HG03139 (cell line): ENCODE measurements around the gene RAI1.

ENCODE experiments used
- ATAC-seq: cut with Tn5 transposase; IDR thresholded peaks from one replicate; pipeline ENCODE4 v1.9.1; 2021; ENCODE audit not compliant: unreplicated experiment

Gene RAI1

DNA sequence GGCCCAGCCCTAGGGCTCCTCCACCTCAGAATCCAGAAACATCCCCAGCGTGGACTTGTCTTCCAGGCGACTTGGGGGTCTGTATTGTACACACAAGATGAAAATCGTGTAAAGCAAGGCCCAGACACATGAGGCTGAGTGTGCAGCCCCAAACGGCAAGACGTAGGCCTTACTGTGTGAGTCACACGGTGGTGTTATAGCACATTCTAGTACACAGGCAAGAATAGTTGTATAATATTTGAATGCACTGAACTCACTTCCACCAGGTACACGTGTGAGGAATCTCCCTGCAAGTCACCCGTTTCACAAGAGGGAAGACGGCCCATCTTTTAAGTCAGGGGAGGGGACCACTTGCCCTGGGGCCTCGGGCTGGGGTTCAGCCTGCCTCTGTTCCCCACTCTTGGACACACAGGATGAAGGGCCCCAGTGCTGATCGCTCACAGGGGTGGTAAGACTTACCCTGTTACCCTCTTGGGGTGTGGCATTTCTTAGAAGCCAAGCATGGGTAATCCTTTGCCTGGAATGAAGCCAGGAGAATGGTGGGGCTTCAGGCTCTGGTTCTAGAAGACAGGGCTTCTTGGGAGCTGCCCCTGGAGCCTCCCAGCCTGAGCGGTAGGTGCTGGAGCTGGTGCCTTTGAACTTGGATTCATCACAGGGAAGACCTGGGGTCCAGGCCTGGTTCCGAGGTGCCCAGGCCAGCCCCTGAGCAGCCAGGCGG is 84.3 kb downstream of the RAI1 start:
- ATAC-seq: no peak

DNA sequence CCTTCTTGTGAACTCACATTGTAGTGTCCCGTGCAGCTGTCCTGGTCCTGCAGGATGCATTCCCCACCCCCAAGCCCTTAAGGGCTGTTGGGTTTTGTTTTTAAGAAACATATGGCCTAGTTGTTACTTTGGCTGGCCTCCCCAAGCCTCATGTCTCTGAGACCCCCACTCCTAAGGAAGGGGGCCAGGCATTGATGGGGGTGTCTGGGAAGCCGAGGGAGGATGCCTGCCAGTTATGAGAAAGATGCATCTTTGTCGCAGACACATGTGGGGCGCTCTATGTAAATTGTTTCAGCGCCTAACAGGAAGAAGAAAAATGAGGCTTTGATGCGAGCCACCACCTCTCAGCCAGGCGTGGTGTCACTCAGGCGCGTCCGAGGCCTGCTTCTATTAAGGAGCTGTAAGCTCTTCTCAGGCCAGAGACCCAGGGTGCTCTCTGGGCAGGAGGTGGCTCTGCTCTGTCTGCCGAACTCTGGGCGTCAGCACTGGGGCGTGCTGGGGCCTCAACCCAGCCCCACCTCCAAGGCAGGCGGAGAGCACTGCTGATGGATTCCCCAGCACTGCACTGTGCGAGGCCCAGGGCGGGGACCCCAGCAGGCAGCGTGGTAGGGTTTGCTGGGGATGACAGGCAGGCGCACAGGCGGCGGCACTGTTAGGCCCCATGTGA is 85.0 kb downstream of the RAI1 start:
- peak; percentile 57 for ATAC-seq

DNA sequence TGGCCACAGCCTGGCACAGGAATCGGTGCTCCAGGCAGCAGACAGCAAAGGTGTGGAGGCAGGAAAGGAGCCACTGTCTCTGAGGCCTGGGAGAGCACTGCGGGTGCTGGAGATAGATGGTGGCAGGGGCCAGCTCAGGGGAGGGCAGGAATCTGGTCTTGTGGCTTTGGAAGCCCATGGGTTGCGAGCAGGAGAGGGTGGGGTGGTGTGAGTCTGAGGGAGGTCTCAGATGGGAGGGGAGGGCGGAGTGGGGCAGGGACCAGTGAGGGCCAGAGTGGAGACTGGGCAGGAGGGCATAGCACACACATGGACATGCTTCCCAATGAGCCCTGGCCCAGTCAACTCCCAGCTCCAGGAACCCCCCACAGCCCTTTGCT is 85.5 kb downstream of the RAI1 start:
- no peak for ATAC-seq

DNA sequence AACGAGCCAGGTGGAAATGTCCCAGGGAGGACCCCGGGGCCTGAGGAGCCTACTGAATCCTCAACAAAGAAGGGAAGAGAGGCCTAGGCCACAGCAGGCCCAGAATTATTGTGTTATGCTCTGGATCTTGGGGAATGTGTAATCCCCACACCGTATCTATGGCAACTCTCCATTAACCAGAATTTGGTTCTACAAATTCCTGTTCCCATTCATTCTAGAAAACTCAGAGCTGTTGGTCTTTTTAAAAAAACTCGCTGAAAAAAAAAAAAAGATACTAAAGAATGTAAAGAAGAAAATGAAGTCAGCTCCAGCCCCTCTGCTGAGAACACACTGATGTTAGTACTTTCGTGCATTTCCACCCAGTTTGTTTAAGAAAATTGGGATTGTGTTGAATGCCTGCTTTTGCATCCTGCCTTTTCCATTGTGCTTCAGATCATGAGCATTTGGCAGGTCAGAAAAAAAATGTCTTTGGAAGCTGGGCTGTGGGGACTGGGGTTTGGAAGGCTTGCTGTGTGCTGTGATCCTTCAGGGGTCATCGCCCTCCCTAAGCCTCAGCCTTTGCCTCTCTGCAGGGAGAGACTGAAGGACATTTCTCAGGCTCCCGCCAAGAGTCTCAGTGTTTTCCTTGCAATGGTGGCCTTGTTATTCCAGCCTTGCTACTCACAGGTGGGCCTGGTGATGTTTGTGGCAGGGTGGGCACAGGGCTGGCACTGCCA is 86.1 kb downstream of the RAI1 start:
- no peak for ATAC-seq

DNA sequence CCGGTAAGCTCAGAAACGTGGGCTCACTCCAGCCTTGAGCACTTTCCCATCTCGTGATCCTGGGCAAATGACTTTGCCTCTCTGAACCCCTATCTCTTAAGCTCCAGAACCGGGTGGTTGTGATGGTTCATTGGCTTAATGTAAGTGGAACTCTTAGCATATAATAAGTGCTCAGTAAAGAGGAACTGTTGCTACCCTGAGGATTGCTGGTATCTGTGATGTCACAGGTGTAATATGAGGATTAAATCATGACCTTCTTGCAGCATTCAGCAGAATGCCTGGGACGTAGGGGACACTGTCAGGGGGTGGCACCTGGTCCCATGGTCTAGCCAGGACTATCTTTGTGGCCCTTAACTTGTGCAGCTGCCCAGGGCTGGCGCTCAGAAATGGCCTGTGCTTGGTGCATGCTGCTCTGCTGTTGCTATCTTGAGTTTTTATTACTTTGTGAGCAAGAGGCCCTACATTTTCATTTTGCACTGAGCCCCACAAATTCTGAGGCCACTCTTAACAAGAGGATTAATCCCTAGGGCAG is 86.7 kb downstream of the RAI1 start:
- no peak for ATAC-seq

DNA sequence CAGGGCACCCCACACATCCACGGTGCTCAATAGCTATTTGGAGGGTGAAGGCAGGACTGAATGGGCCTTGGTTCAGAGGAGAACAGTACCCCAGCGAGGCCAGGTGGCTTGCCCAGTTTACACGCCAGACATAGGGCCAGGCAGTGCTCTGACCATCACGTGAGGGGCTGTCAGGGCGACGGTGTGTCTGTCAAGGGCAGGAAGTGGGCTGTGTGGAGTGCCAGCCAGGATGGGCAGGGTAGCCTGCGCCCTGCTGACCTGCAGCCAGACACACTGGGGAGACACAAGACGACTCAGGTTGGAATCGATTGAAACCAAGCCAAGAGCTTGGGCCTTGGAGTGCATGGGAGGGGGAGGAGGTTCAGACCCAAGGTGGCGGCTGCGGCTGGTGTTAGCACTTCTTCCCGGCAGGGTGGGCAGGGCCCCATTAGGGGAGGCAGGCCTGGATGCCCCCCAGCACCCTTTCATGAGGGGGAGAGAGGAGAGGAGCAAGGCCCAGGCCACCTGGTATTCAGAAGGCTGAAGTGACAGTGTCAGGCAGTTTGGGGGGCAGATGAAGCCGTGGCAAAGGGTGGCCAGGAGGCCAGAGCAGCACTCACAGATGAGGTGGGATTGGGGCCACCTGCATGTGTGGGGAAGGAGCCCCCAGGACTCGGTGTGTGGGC is 87.3 kb downstream of the RAI1 start:
- no peak for ATAC-seq

DNA sequence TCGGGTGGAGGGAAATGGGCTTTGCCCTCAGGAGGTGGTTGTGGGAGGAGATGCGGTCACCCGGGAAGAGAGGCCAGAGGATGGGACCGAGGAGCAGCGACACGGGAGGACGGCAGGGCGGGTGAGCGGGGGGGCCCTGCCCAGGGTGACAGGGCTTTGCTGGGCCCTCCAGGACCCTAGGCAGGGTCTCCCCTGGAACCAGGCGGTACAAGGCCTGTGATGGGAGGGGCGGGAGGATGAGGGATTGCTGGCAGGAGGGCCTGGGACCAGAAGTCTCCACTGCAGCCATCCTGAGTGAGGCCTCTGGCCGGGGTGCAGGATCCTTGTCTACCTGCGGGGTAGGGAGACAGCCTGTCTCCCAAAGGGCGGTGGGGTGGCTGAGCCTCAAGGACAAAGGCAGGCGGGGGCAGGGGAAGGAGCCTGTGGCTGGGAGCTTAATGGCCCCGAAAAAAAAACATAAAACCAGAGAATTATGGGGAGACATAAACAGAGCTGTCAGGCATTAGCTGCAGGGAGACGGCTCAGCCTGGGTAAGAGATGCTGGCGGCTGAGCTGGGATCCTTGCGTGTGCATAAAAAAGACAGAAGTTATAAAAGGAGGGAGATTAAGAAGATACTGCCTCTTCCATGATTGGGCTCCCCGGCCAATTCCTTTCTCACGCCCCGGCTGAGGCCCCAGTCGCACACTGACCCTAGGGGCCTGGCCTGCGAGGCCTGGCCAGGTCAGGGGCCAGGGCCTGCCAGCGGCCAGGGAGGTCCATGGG is 88.8 kb downstream of the RAI1 start:
- no peak for ATAC-seq

DNA sequence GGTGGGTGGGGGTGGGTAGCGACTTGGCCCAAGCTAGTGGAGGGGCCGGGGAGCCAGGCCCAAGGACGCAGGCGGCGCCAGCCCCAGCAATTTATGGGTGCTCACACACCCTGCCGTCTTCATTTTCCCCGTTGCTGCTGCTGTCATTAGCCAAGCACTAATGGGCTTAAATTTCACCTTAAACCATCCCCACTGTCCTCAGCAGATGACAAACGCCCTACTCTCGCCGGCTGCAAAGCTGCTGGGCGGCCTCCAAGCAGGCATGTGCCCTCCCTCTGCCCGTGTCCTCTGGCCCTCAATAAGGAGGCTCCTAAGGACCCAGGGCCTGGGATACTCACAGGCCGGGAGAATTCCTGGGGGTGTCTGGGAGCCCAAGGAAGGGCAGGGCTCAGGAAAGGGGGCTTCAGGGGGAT is 89.4 kb downstream of the RAI1 start:
- no peak for ATAC-seq

DNA sequence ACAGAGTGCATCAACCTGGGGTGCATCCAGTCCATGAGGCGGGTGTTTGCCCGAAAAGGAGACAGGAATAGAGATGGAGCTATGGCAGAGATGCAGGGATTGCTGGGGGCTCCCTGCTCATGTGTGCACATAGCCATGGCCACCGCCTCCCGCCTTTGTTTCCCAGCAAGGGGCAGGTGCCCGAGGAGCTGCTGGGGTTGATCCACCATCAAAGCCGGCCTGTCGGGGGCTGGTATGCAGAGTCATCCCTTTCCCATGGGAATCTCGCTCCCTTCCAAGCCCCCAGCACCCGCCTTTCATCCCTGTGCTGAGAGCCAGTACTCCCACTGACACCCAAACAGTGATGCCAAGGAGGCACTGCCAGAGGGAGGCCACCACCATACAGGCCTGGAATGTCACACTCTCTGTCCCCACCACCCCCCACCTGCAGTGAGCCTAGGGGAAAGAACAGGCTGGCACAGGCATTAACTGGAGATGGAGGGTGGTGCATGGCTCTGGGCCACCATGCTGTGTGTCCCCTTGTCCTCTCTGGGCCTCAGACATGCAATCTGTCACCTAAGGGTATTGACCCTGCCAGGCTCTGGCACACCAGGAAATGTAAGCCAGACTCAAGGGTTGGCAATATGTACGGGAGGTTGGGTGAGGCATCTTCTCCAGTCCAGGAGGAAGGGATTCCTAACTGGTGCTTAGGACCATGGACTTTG is 90.4 kb downstream of the RAI1 start:
- ATAC-seq: no peak

DNA sequence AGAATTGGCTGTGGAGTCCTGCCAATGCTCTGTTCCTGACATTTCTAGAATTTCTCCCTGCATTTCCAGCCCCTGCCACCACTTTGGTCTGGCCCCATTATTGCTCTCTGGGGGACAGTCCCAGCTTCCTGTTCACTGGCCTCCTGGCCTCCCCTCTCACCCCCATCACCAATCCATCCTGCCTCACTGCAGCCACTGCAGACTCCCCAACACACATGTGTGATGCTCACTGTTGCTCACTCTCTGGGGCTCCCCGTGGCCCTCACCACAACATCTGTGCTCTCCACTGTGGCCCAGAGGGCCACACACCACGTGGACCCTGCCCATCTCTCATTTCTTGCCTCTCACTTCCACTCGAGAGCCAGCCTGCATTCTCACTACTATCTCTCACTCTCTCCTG is 91.0 kb downstream of the RAI1 start:
- ATAC-seq: no peak

DNA sequence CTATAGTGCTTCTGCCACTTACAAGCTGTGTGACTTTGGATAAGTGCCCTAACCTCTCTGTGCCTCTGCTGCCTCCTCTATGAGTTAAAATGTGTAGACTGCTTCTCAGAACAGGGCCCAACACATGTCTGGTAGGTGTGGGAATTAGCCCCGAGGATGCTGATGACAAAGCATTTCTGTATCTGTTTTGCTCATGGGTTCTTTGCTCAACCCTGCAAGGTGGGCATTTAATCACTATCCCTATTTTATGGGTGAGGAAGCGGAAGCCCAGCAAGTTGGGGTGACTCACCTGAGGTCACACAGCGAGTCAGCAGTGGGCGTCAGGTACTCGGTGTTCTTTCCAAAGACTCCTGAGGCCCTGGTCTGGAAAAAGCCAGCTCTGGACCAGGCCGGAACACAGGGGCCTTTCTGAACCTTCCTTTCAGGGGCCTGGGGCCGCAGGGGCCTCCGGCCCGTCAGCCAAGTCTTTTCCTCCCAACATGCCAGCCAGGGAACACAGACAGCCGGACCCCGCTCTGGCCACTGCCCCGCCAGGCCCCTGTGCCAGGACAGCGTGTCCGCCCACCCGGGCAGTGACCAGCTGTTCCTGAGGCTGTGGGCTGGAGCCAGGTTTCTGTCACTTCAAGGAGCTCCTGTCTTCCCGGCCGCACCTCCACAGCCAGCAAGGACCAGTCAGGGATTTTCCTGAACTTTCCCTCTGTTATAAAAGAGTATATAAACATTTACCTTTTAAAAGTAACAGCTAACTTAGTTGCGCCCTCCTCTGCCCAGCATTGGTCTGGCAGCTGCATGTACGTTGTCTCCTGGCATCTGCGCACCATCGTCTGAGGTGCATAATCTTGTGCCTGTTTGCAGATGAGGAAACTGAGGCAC is 93.0 kb downstream of the RAI1 start:
- no peak for ATAC-seq

DNA sequence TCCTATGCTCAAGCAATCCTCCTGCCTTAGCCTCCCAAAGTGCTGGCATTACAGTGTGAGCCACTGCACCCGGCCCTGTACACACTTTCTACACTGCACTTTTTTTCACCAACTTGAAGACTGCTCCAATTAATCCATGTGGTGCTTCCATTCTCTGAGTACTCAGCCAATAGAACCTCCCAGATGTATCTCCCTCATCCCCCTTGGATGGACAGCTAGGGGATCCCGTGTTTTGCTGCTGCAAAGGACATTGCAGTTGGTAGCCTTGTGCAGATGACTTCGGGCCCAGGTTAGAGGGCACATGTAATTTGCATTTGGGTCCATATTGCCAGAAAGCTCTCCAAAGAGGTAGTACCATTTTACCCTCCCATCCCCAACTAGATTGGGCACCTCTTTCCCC is 95.6 kb downstream of the RAI1 start:
- no peak for ATAC-seq

DNA sequence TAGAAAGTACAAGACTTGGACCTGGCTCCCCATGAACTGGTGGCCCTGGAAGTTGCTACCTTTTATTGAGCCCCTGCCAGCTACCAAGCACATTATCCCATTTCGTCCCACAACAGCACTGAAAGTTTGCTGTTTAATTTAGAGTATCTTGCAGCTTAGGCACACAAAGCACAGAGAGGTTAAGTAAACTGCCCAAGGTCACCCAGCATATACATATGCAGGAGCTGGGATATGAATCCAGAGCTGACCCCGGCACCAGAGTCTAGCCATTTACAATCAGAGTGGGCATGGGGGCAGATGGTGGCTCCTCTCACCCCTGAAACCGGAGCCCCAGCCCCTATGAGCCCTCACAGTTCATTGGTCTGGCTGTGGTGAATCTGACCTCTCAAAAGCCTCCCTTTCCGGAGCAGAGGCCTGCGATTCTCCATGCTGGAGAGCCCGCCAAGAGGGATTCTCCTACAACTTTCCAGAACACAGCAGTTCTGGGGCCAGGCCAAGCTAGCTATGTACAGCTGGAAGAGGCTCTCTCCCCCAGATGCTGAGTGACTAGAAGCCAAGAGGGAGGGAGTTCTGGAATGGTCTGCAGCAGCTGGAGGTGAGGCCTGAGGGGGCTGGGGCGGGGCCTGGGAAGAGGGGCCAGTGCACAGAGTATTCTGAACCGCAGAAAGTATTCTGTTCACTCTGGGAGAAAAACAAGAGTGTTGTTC is 97.2 kb downstream of the RAI1 start:
- ATAC-seq: no peak

DNA sequence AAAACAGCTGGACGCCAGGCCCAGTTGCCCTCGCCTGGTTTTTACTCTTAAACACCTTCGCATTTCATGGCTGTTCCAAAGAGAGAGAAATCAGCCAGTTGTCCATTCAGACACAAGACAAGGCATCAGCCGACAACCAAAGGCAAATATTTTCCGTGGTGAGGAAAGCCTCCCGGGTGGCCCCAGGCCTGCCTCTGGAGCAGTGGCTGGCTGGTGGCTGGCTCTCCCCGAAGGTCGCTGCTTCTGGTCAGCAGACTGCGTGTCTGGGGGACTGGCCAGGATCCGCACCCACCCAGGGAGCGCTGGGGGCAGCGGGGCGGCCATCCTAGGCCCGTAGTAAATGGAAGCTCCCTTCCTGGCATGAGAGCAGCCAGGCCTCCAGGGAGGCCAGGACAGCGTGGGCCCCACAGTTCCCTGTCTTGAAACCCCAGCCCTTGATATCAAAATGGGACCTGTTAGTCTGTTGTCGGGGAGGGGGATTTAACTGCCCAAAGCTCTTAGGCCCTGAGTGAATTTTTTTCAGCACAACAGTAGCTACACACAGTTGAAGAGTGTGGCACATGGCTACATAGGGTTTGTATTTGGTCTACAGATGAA is 97.9 kb downstream of the RAI1 start:
- ATAC-seq: no peak

DNA sequence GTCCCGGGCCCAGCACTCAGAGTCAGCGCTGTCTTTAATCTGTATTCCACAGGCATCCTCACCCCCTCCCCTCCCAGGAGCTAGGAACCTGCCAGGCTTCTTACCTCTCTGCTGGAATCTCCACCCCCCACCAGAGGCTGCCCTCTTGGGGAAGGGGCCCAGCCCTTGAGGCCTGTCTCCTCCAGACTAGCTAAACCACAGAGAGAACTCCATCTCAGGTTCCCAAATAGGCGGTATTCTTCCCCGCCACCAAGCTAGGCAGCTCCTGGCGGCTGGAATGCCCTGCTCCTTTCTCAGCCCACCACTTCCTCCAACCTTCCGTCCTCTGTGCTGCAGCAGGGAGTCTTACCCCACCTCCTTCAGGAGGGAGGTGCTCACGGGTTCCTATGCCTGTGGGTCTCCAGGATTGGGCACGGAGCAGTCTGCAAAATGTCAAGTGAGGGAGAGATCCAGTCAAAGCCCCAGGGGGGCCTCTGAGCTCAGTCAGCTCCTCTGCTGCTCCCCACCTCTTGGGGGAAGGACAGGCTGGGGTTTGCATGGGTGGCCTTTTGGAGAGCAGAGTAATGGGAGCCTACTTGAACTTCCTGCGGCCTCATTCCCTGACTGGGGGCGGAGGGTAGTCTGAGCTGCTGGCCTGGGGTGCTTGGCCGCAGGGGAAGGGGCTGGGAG is 99.8 kb downstream of the RAI1 start:
- no peak for ATAC-seq

DNA sequence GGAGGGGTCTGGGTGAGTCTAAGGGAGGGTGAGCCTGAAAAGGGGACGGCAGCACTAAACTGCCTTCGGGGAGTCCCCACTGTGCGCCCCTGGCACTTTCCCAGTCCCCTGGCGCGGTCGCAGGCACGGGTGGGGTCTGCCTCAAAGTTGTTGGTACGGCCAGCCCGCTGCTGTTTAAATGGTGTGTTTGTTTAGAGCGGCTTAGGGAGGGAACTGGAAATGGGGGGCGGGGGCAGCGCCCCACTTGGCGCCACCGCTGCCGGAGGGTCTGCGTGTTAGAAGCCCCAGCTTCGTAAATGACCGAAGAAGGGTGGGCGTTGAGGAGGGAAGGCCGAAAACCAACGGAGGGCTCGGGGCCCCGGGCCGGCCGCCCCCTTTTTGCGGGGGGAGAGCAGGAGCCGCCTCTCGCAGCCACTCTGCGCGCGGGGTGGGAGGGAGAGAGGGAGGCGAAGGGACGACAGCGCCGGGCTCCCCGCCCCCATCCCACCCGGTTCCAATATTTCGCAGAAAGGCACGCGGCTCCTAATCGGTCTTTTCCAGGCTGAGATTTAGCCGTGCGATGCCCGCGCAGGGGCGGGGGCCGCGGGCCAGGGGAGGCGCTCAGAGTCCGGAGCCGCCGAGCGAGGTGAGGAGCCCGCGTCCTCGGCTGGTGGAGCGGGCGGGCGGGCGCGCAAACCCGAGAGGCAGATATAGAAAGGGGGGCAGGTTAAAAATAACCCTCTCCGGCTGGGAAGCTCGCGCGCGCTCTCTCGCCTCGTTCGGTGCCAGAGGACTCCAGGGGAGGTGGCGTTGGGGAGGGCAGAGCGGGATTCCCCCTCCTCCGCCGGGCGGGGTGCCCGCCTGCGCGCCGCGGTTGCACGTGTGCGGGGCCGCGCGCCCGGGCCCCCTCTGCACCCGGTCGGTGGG is 100.6 kb downstream of the RAI1 start:
- no peak for ATAC-seq
